ENCODE data around the gene FXYD2.
A peak's percentile ranks its signal among the peaks of the same experiment; 100 is the strongest.
"Not testable (repeated sequence)": the region's sequence is repeated elsewhere in the genome, so short reads cannot be mapped to it uniquely, and the experiment has no call there.

FXYD2 gene

DNA sequence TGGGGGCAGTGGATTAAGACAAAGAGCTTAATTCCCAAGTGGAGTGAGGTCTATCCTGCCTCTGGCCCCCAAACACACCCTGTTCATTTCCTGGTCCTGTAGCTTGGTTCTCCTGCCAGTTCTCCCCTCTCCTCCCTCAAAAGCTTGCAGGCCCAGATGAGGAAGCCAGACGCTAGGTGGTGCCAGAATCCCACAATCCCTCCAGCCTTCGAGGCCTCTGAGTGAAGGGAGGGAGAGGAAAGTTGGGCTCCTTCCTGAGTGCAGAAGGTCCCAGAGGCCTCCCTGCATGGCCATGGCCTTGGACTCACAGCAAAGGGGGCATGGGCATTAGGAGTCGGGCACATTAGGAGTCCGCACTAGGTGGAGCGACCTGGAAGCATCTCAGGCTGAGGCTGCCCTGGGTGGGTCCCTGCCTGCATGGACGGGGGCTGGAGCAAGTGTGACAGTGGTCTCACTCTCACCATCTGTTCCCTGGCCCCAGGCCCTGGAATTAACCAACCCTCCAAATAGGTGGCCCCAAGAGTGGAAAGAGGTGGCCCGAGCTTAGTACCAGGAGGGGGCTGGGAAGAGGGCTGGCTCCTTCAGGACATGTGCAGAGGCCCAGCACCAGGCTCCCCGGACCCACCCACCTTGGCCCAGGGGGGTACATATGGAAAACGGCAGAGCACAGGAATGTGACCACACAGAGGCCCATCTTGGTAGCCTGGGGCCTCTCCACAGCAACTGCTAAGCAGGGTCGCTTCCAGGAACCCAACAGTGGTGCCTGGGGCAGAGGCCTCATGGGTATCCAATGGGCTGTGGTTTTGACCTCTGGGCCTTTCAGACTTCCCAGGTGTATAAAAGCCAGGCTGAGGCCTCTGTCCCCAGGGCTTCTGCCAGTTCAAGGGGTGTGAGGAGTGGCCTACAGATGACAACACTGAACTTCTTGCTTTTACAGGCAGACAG lies 5.2 kb downstream of the FXYD2 start:
- DNase-seq, result peak in 1 of 2 donors; percentile 50

DNA sequence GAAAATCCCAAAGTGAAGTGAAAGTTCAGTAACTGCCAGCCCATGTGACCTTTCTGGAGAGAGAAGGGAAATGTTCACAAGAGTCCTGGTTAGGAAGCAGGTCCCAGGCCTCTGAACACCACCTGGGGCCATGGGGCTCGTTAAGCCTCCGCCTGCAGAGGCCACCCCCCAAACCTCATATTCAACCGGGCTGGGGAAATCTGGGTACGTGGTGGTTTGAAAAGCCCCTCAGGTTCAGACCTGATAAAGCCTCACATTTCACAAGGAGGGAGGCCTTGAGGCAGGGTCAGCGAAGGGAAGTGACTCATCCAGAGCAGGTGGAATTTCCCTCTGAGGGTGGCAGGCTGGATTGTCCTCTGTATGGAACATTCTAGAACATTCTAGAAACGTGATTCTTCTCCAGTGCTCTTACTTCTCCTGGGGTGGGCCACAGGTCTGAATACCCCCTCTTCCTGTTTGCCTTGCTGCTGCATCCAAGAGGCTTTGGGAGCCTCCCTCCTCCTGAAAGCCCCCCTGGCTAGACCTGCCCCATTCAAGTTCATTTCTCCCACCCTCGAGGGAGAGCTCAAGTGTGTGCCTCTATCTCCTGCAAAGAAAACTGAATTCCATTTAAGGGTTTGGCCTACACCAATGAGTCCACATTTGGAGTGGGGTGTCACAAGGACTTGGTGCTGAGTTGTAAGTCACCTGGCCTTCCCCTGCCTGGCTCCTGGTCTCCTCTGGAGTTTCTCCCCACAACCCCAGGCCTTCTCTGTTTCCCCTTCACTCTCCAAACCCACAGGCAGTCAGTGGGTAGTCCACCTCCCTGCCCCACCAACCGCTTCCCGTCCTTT lies 6.3 kb downstream of the FXYD2 start:
- peak; percentile 63 to 70 for DNase-seq

DNA sequence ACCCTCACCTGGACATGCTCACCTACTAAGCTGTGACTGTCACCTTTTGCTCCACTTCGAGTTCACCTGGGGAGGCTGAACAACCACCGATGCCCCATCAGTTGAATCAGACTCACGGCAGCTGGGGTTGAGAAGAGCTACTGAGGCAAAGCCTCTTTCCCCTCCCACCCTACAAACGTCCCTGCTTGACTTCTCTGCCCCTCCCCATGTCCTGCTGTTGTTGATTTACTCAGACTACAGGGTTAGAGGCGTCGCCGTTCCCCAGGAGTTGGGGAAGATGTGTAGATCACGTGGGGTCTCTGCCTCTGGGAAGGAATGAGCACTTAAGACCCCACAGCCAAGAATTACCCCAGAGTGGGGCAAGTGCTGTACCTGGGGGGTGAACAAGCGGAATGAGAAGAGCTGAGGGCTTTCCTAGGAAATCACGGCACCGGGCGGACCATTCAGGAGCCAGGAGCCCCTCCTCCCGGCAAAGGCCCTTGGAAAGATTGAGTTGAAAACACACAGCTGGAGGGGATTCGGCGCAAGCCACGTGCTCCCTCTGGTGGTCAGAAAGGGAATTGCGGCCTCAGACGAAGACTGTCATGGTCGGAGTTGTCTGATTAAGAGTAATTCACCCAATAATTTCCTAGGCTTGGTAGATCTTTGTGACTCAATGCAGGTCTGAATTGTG lies 7.0 kb downstream of the FXYD2 start:
- peak; percentile 84 to 87 for DNase-seq

DNA sequence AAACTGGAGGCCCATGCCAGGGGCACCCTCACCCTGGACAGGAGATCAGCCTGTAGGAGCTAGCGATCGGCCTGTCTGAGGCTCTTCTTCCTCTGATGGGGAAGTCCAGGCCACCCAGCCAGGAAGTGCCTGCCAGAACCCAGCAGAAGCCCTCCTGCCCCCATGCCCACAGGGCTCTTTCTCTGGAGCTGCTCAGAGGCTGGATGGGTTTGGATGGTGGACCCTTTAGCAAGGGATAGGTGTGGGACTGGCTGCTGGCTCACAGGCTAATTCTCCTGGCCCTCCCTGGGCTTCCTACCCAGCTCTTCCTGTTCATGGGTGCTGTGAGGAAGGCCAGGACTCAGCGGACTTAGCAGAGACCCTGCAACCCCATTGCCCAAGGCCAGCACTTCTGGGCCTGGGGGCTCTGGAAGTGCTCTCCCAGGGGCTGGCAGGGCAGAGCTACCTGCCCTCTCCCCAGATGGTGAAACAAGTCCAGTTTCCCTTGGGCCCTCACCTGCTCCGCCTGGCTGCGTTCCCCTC lies 7.6 kb downstream of the FXYD2 start:
- peak in 1 of 2 donors; percentile 60 for DNase-seq

DNA sequence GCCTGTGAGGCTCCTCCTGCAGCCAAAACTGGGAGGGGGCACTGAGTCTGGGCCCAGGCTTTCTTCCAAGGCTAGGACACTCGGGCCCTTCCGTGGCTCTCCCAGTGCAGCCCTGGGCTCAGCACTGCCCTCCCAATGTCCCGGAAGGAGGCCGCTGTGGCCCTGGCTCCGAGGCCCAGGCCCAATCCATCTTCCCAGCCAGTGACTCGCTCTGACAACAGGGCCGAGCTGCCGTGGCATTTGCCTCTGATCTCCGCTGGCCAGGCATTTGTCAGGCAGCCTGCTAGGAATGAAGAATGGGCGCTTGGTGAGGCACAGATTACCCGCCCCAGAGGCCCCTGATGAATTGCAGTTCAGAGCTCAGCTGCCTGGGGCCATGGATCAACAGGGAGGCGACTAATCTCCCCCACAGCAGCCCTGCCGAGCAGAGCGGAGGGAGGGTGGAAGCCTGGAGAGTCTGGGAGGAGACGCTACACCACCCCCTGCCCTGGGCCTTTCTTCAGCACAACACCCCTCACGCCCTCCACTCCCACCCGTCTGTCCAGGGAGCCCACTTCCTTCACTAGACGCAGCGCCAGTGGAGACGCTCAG lies 8.3 kb downstream of the FXYD2 start:
- DNase-seq, result no peak

DNA sequence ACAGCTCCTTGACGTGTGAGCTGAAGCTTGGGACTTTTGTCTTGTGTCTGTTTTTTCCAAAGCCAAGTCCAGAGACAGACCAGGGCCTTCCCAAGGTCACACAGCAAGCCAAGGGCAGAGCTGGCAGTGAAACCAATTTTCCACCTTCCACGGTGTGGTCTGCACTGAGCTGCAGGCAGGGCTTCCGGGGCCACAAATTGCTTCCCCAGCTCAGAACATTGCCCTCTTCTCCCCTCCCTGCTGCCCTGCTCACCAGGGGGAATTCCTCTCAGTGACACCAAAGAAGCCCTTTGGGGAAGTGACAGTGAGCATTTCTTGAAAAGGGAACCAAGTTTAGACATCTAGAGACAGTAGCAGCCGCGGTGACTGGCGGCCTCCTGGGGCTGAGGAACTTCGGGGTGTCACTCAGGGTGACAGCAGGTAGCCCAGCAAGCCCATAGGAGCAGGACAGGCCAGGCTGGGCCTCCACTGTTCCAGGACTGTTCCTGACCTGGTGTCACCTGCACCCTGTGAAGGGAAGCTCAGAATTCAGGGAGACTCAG lies 9.2 kb downstream of the FXYD2 start:
- peak; percentile 87 to 88 for DNase-seq

DNA sequence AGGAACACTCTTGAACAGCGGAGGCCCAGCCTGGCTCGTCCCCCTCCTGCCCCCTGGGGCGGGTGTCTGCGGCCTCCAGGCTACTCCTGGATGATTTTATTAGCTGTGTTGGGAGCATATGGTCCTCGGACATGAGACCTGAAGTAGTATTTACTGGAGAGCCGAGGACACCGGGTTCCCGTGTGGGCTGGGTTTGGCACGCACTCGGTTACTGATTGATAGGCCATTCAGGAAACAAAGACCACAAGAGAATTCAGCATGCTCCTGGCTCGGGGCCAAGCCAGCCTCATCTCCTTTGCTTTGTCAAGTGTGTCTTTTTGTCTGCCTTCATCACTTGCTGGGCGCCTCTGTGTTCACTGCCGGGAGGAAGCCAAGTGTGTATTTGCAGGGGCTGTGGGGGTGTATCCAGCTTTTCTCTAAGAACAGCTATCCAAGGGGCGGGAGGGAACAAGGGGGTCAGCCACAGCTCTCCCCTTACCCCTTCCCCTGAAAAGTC lies 9.7 kb downstream of the FXYD2 start:
- peak; percentile 84 to 86 for DNase-seq

DNA sequence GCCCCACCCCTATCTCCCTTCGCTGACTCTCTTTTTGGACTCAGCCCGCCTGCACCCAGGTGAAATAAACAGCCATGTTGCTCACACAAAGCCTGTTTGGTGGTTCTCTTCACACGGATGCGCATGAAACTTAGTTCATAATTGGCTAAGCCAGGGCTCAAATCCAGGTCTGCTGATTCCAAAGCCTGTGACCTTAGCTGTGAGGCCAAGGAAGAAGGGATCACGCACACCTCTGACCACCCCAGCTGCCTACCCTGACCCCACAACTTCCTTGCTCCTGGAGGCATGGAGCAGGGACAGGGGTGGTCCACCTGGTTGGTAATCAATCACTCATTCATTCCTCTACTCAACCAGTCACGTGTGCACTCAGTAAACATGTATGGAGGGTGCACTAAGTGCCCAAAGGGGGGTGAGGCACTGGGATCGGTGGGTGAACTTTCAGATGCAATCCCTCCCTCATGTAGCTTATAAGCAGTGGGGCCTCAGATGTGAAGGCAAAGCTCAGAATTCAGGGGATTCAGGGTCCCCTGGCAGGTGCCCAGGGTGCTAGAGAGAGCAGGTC lies 10.3 kb downstream of the FXYD2 start:
- DNase-seq, result no peak

DNA sequence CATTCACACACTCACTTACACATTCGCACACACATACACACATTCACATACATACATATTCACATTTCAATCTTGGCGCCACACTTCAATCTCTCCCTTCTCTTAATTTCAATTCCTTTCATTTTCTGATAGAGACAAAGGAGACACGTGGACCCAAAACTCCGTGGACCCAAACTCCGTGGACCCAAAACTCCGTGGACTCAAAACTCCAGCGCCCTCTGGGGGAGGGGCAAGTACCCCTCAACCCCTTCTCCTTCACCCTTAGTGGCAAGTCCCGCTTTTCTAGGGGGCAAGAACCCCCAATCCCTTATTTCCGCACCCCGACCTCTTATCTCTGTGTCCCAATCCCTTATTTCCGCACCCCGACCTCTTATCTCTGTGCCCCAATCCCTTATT lies 14.5 kb downstream of the FXYD2 start:
- DNase-seq, result not testable (repeated sequence)

DNA sequence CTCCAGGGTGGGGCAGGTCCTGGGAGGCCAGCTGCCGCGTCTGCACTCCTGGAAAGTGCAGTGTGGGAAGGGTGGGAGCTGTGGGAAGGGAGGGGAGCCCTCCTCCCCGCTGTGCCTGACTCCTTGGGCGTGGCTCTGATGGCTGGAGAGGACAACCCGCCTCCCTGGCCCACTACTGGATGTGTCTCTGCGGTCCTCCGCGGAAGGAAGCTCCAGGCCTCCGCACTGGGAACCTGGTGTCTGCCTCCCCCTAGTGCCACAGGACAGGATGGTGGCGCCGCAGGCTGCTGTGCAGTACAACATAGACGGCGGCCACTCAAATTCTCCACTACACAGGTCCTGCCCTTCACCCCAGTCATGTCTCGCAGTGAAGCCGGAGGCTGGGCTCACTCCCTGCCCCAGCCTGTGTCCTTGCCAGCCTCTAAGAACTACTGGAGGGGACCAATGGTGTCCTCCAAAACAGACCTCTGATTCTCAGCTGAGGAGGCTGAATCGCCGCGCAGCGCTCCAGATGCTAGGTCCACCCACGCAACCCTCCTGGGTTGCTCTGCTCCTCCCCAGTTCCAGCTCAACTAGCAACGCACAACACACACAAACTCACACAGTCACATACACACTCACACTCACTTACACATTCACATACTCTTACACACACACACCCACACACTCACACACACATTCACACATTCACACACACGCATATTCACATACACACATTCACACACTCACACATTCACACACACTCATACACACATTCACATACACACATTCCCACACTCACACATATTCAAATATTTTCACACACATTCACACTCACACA lies 15.1 kb downstream of the FXYD2 start:
- peak; percentile 39 to 64 for DNase-seq

DNA sequence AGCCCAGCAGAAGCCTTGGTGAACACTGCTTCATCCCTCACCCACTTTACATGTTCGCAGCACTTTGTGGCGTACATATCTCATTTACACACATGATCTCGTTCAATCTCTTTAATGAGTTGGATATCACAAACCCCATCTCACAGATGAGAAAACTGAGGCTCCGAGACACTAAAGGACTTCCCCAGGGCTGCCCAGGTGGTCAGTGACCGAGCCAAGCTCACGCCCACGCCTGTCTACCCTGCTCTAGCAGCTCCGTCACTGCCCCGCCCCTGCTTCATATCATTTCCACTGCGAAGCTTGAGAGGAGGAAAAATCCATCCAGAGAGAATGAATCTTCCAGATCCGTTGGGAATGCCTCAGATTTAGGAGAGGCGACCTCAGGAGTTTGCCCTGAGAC lies 15.8 kb downstream of the FXYD2 start:
- no peak for DNase-seq

DNA sequence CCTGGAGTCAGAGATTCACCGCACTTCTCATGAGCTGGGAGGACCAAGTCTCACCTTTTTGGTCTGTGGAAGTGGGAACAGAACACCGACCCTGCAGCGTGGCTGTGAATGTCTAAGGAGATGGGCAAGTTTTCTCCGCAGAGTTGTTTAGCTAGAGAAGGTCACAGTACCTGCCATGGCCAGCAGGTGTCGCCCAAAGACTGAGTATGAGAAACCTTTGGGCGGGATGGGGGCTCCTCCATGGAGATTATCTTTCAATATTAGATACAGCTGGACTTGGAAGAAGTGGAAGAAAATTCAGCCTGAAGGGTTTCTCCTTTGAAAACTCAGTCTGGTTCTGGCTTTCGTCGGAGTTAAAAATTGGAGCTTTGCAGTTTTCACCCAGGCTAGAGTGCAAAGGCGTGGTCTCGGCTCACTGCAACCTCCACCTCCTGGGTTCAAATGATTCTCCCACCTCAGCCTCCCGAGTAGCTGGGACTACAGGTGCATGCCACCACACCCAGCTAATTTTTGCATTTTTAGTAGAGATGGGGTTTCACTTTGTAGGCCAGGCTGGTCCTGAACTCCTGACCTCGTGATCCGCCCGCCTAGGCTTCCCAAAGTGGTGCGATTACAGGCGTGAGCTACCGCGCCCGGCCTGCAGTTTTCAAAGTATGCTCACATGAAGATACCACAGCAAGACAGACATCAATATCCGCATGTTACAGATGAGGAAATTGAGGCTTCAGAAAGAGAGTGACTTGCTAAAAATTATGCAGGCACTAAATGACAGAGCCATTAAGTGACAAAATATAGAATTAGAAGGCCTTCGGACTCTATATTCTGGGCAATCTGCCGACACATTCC lies 16.8 kb downstream of the FXYD2 start:
- peak; percentile 71 to 80 for DNase-seq

DNA sequence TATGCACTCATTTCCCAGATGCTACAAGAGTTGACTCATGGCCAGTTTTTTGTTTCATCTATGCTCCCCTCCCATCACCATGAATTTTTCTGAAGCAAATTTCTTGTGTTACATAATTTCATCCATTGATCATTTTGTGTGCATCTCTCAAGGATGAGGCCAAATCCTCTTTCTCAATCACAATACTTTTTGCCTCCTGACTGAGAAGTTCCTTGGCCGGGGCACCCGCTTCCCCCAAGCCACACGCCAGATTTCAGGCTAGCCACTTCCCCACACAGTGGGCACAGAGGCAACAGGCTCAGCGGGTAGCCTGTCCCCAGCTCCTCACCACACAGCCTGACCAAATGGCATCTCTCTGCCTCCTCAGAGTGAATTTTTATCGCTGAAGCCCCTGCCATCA lies 17.7 kb downstream of the FXYD2 start:
- DNase-seq, result peak in 1 of 2 donors; percentile 39

DNA sequence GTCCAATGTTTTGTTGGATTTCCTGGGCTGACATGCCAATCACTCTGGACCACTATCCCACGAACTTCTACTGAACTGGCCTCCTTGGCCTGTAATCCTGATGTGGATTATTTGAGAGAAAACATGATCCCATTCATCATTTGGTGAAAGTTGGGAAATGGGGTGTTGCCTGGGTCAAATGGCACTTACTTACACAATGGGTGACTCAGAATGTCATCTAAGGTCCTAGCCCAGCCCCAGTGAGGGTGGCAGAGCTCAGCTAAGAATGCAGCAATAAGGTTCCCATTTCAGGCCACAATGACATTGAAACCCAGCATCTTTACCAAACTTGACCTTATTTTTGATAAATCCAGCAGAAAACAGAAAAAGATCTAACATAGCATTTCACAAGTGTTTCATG lies 19.5 kb downstream of the FXYD2 start:
- DNase-seq, result peak in 1 of 2 donors; percentile 40

DNA sequence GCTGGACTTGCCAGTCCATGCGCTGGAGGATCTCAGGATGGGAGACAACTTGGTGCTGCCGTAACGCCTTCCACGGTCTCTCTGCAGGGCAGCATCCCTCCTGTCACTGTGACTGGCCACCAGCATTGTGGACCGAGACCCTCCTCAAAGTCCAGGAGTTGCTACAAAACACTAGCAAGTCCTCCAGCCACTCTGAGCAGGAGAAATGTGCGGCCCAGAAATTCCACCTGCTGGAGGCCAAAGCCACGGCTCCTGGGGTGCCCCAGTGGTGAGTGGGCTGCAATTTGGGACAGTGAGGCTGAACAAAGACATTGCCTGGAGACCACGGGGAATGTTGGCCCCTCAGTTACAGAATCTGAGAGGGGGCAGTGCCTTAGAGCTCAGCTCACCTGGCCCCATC lies 20.6 kb downstream of the FXYD2 start:
- DNase-seq, result no peak

DNA sequence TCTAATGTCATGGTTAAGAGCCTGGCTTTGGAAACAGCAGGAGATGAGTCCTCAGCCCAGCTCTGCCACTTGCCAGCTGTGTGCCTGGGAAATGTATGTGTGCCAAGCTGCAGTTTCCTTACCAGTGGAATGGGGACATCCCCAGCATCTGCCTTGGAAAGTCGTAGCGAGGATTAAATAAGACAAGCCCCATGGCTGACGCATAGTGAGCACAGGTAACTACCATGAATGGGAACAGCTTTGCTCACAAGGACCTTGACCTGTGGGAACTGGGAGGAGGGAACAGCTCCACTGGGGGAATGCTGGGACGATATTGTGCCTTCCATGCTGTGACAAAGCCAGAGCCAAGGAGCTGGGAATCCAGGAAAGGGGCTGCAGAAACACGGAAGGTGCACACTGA lies 24.9 kb downstream of the FXYD2 start:
- no peak for DNase-seq

DNA sequence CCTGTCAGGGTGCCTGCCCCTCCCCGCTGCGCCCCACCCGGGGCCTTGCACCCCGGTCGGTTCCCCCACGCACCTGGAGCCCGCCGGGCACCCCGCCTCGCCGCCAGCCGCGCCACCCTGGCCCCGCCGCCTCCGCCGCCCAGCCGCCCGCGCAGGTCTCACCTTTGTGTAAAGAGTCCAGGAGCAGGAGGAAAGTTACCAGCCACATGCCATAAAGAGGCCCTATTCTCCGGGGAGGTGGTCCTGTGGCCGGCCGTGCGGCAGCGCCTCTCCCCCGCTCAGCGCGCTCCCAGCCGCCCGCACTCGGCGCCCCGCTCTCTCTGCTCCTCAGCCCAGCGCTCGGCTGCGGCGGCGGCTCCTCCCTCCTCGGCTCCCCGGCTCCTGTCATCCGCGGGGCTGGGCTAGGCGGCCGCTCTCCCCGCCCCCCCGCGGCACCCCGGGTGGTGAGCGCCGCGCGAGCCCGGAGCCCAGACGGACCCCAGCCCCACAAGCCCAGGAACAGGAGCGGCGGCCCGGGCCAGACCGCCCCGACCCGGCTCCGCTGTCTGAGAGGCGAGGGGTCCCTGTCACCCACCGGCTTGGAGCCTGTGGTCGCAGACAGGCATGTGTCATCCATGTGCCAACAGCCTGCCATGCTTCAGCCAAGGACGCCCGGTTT lies 27.5 kb downstream of the FXYD2 start, which contains the start of gene DSCAML1:
TSS of gene DSCAML1 (minus strand) at position 345 of the 658 bp plus-strand sequence. CDS start at position 208, 137 bp downstream.
- DNase-seq, result peak; percentile 17 to 32

DNA sequence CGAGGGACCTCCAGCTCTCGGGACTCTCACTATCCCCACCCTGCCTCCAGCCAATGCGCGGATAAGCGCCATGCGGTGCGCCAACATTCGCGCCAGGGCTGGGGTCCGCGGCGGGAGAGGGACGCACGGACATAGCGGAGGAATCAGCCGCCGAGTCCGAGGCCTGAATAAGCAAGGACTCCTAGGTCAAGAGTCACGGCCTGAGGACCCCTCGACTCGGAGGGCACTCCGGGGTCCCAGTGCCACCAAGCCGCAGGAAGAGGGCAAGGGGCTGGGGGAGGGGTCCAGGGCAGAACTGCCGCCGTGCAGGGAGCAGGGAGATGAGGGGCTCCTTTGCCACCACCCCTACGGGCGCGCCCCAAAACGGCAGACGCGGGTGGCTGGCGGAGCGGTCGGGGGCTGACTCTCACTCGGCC lies 28.1 kb downstream of the FXYD2 start:
- DNase-seq, result no peak

Measured in CD4-positive, alpha-beta T cell treated with Interleukin-1 beta for 1 hour (primary cell).